Mucosa of descending colon (tissue), 3 donors: Measurements from ENCODE around the gene PIP5K1C. TPM values are rescaled to one million over a fixed set of nuclear protein-coding genes. Genes with fewer than 3 reads are reported as not detected.

Experiments used
- ATAC-seq: fragments of 200-7000 bp; cut with Tn5 transposase; one replicate; pipeline ENCODE4 v1.9.1; 2020; ENCODE audit warnings: mild to moderate bottlenecking, moderate library complexity
- DNase-seq, 3 donors: peaks; one replicate each; pipeline ENCODE4 v3.0.0-alpha.2; 2020
- H3K36me3 ChIP-seq: fragments of 200-600 bp; one replicate; pipeline ENCODE4 v1.8.0; 2021; ENCODE audit warnings: low read depth, mild to moderate bottlenecking
- H3K4me1 ChIP-seq: fragments of 200-600 bp; one replicate; pipeline ENCODE4 v1.8.0; 2021; ENCODE audit warnings: low read depth, mild to moderate bottlenecking
- H3K4me3 ChIP-seq: fragments of 200-600 bp; one replicate; pipeline ENCODE4 v1.8.0; 2021; ENCODE audit warnings: mild to moderate bottlenecking
- H3K9me3 ChIP-seq: fragments of 200-600 bp; one replicate; pipeline ENCODE4 v1.8.0; 2021; ENCODE audit warnings: mild to moderate bottlenecking
- CTCF ChIP-seq: fragments of 200-600 bp; IDR thresholded peaks from one replicate; pipeline ENCODE4 v1.8.0; 2022; ENCODE audit warnings: antibody characterized with exemption, mild to moderate bottlenecking
- intact Hi-C, 2 donors: fragments of 100-400 bp; cut with DNase I in 1 of 2; cut with micrococcal nuclease in 1 of 2; formaldehyde crosslinking; loops; one replicate each; pipeline versions ENCODE4 v1.11.0 to v1.11.1; 2022; cut with DNase I, micrococcal nuclease
- total RNA-seq, 3 donors: library from RNA; stranded (reverse); fragmentation: NEBNext Ultra II Directional in 2 of 3; extraction: Animal tissue kit (Norgen Biotek cat#: 25700) in 2 of 3; gene quantifications; one replicate each; pipeline versions ENCODE4 v1.2.1 to v1.2.4, GENCODE V29; 2021 to 2023
- donor health status: DM: no; HTN: no; CAD: no; lungs with moderate emphysema.
- donor health status: DM: no; HTN: no; CAD: no.
- donor health status: DM: no; HTN: yes; CAD: no.

The PIP5K1C gene
- total RNA-seq, 3 donors from 2014 or later = 23.1 to 95.2 (median 23.2) TPM

GRCh38 chr19:3620145-3620816 lies 80.0 kb downstream of the PIP5K1C start:
- H3K4me3 ChIP-seq = no peak overlapping the region
- no peak for ATAC-seq
- H3K4me1 ChIP-seq = peaks cover 4% of the 10 kb centered on the region
- no peaks in the 10 kb centered on the region for H3K36me3 ChIP-seq
- no peaks in the 10 kb centered on the region for H3K9me3 ChIP-seq
- no peak for TF ChIP-seq CTCF
- intact Hi-C loops = no loop called here
- DNase-seq = peak in 1 of 3 donors; percentile 48

DNA sequence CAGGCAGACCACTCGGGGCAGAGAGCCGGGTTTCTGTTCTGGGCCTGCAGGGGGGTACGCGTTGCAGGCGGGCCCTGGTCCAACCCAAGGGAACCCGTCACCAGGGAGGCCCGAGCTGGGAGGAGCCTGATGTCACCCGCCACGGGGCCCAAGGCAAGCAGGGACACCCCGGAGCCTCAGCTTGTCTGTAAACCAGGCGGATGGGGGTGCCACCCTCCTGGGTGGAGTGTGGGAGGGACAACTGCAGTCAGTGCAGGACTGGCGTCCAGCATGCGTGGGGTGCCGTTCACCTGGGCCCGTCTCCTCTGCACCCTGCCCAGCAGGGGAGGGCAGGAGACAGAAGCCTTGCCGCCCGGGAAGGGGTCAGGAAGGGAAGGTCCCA lies 80.6 kb downstream of the PIP5K1C start:
- peak in 1 of 3 donors; percentile 43 for DNase-seq
- TF ChIP-seq CTCF = no peak
- H3K4me3 ChIP-seq = no peak overlapping the region
- ATAC-seq = no peak
- intact Hi-C loops = loop anchor here in 1 of 2 donors (10.0 kb wide), 1 partner anchor 75 kb away; no protein-coding TSS in a partner anchor
- no peaks in the 10 kb centered on the region for H3K4me1 ChIP-seq
- H3K9me3 ChIP-seq = no peaks in the 10 kb centered on the region
- H3K36me3 ChIP-seq = no peaks in the 10 kb centered on the region

GRCh38 chr19:3618811-3619630 lies 81.2 kb downstream of the PIP5K1C start:
- intact Hi-C loops = loop anchor here in 1 of 2 donors (10.0 kb wide), 1 partner anchor 74 kb away; no protein-coding TSS in a partner anchor
- H3K4me1 ChIP-seq = no peaks in the 10 kb centered on the region
- no peaks in the 10 kb centered on the region for H3K9me3 ChIP-seq
- no peak for TF ChIP-seq CTCF
- ATAC-seq (no peak), DNase-seq (peak in 1 of 3 donors; percentile 47)
- no peaks in the 10 kb centered on the region for H3K36me3 ChIP-seq
- no peak overlapping the region for H3K4me3 ChIP-seq

GRCh38 chr19:3618144-3618810 lies 82.0 kb downstream of the PIP5K1C start:
- intact Hi-C loops = loop anchor here in 1 of 2 donors (10.0 kb wide), 1 partner anchor 73 kb away; no protein-coding TSS in a partner anchor
- Histone ChIP-seq H3K9me3 (no peaks in the 10 kb centered on the region), H3K36me3 (no peaks in the 10 kb centered on the region), H3K4me1 (no peaks in the 10 kb centered on the region), H3K4me3 (no peak overlapping the region)
- TF ChIP-seq CTCF = peak; percentile 86
- ATAC-seq (peak; percentile 83), DNase-seq (peak; percentile 70 to 80 (median 72))

DNA sequence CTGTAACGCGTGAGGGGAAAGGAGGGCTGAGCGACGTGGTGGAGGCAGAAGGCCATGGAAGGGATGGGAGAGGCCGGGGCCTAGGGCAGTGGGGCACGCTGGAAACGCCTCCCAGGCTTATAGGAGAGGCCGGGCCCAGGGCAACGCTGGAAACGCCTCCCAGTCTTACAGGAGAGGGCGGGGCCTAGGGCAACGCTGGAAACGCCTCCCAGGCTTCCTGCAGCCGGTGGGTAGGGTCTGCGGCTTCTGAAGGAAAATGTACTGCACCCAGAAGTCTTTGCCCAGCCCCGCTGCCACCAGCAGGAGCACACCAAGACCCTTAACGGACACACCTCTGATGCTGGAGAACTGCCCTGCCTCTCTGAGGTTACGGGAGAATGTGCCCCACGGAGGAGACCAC lies 82.8 kb downstream of the PIP5K1C start:
- H3K36me3 ChIP-seq = no peaks in the 10 kb centered on the region

More for the DNA sequence above, 82.8 kb downstream of the PIP5K1C start:
- Histone ChIP-seq H3K4me3 (no peak overlapping the region), H3K9me3 (no peaks in the 10 kb centered on the region), H3K4me1 (no peaks in the 10 kb centered on the region)
- no peak for TF ChIP-seq CTCF
- ATAC-seq (no peak), DNase-seq (no peak)
- intact Hi-C loops = loop anchor here in 1 of 2 donors (10.0 kb wide), 1 partner anchor 73 kb away; no protein-coding TSS in a partner anchor
